ENCODE data around the gene NISCH.

DNA sequence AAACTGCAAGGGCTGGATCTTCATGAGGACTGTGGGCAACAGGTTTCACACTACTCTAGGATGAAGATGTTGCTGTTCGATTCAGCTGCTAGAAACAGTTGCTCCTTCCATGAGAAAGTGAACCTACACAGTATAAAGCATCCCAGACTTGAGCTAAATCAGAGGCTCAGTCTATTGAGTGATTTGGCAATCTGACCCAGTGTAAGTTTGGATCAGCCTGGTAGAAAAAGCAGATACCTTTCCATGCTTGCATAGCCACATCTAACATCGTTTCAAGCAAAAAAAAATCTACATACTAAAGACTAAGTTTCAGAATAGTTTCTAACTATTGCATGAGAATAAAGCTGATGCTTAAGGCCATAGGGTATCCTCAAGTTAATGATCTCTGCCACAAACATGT is 85.6 kb downstream of the NISCH start:
- TF ChIP-seq, protein P1, sequence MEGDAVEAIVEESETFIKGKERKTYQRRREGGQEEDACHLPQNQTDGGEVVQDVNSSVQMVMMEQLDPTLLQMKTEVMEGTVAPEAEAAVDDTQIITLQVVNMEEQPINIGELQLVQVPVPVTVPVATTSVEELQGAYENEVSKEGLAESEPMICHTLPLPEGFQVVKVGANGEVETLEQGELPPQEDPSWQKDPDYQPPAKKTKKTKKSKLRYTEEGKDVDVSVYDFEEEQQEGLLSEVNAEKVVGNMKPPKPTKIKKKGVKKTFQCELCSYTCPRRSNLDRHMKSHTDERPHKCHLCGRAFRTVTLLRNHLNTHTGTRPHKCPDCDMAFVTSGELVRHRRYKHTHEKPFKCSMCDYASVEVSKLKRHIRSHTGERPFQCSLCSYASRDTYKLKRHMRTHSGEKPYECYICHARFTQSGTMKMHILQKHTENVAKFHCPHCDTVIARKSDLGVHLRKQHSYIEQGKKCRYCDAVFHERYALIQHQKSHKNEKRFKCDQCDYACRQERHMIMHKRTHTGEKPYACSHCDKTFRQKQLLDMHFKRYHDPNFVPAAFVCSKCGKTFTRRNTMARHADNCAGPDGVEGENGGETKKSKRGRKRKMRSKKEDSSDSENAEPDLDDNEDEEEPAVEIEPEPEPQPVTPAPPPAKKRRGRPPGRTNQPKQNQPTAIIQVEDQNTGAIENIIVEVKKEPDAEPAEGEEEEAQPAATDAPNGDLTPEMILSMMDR (IDR thresholded peaks at IDR 0.05): no peak
- TF ChIP-seq POLR2AphosphoS5 (IDR thresholded peaks at IDR 0.05; ENCODE audit: low read depth, low read length): no peak
- TF ChIP-seq TCF7L2 (IDR thresholded peaks at IDR 0.05; ENCODE audit: low read depth, low read length): no peak
- TF ChIP-seq, protein P2, sequence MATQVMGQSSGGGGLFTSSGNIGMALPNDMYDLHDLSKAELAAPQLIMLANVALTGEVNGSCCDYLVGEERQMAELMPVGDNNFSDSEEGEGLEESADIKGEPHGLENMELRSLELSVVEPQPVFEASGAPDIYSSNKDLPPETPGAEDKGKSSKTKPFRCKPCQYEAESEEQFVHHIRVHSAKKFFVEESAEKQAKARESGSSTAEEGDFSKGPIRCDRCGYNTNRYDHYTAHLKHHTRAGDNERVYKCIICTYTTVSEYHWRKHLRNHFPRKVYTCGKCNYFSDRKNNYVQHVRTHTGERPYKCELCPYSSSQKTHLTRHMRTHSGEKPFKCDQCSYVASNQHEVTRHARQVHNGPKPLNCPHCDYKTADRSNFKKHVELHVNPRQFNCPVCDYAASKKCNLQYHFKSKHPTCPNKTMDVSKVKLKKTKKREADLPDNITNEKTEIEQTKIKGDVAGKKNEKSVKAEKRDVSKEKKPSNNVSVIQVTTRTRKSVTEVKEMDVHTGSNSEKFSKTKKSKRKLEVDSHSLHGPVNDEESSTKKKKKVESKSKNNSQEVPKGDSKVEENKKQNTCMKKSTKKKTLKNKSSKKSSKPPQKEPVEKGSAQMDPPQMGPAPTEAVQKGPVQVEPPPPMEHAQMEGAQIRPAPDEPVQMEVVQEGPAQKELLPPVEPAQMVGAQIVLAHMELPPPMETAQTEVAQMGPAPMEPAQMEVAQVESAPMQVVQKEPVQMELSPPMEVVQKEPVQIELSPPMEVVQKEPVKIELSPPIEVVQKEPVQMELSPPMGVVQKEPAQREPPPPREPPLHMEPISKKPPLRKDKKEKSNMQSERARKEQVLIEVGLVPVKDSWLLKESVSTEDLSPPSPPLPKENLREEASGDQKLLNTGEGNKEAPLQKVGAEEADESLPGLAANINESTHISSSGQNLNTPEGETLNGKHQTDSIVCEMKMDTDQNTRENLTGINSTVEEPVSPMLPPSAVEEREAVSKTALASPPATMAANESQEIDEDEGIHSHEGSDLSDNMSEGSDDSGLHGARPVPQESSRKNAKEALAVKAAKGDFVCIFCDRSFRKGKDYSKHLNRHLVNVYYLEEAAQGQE (IDR thresholded peaks at IDR 0.05; ENCODE audit: insufficient read depth in 1 of 2, low read depth in 2 of 2, low read length in 1 of 2): no peak
- TF ChIP-seq SIN3A (IDR thresholded peaks at IDR 0.05; ENCODE audit: borderline replicate concordance, insufficient read depth, low read depth, low read length): no peak

Data from Panc1 (cell line).